Mesodermal cell (in vitro differentiated cells): ENCODE measurements around the gene FBN2.
"Not testable (repeated sequence)": the region's sequence is repeated elsewhere in the genome, so short reads cannot be mapped to it uniquely, and the experiment has no call there.

Experiments used
- H3K27ac ChIP-seq: 2 replicates; pipeline ENCODE4 v1.7.0; 2013; ENCODE audit warnings: mild to moderate bottlenecking, low read depth, low read length, moderate library complexity; ENCODE audit not compliant: severe bottlenecking
- H3K36me3 ChIP-seq: 2 replicates; pipeline ENCODE4 v1.7.1; 2013; ENCODE audit warnings: mild to moderate bottlenecking, low read length, moderate library complexity; ENCODE audit not compliant: control insufficient read depth, insufficient read depth
- H3K4me1 ChIP-seq: one replicate; pipeline ENCODE4 v1.7.1; 2013; ENCODE audit warnings: mild to moderate bottlenecking, low read length; ENCODE audit not compliant: insufficient read depth, control insufficient read depth, poor library complexity, severe bottlenecking
- H3K4me3 ChIP-seq: 2 replicates; pipeline ENCODE4 v1.7.0; 2013; ENCODE audit warnings: low read length, control low read depth, mild to moderate bottlenecking; ENCODE audit not compliant: insufficient read depth, poor library complexity, severe bottlenecking; ENCODE audit errors: extremely low read depth
- H3K9me3 ChIP-seq: 2 replicates; pipeline ENCODE4 v1.7.1; 2013; ENCODE audit warnings: mild to moderate bottlenecking, low read length, moderate library complexity; ENCODE audit not compliant: control insufficient read depth
- WGBS, 2 experiments: methylation state at CpG; one replicate each; pipeline ENCODE4 v1.1.5; 2013; ENCODE audit warnings: missing lambda C conversion rate in 2 of 2; ENCODE audit not compliant: insufficient coverage in 2 of 2; 5-methylcytosine and 5-hydroxymethylcytosine counted together

Gene FBN2

DNA sequence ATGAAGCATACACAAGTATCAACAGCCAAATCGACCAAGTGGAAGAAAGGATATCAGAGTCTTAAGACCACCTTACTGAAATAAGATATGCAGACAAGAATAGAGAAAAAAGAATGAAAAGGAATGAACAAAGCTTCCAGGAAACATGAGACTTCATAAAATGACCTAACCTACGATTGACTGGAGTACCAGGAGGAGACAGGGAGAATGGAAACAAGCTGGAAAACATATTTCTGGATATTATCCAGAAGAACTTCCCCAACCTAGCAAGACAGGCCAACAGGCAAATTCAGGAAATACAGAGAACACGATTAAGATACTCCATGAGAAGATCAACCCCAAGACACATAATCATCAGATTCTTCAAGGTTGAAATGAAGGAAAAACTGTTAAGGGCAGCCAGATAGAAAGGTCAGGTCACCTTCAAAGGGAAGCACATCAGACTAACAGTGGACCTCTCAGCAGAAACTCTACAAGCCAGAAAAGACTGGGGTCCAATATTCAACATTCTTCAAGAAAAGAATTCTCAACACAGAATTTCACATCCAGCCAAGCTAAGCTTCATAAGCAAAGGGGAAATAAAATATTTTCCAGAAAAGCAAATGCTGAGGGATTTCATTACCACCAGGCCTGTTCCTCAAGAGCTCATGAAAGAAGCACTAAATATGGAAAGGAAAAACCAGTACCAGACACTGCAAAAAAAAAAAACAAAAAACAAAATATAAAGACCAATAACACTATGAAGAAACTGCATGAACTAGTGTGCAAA is 80.7 kb downstream of the FBN2 start:
- WGBS, 2 experiments: 80 to 100% methylated on average over 1 of the region's 3 CpGs
- H3K9me3 ChIP-seq, H3K4me3 ChIP-seq, H3K4me1 ChIP-seq, H3K27ac ChIP-seq: not testable (repeated sequence)
- H3K36me3 ChIP-seq: peaks cover 41% of the 10 kb centered on the region

DNA sequence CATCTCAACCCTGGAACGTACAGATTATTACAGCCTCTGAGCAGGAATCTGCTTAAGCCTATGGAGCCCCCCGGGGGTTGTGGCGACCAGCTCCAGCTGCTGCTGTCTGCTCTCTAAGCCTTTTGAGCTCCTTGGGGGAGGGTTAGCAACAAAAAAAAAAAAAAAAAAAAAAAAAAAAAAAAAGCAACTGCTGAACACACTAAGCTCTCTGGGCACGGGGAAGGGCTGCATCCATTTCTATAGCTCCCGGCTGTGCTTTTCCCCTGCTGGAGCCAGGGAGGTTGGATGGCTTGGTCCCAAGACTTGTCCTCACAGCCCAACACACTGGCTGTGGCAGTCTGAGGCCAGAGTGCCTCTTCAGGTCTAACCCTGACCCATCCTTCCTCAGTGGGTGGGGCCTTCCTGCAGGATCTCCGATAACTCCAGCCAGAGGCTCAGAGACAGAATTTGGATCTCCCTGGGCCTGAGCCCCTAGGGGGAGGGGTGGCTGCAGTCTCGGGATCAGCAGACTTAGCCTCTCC is 82.1 kb downstream of the FBN2 start:
- WGBS, 2 experiments: 83 to 91% methylated on average over 1 to 5 of the region's 7 CpGs
- H3K27ac ChIP-seq: no peak overlapping the region

DNA sequence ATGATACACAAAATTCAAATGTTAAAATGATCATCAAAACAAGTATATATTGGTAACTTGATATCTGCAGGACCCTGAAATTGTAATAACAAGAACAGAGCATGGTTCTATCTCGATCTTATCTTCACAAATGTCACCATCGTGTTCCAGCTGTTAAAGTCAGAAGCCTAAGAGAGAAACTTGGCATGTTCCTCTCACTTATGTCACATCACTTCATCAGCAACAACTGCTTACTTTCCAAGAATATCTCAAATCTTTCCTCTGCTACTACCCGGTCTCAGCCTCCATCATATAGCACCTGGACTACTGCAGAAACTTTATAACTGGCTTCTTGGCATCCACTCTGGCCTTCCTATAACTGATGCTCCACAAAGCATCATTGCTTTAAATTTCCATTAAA is 84.9 kb downstream of the FBN2 start:
- no peak overlapping the region for H3K27ac ChIP-seq
- WGBS, 2 experiments: 87 to 99% methylated on average over 3 of the region's 3 CpGs

More for the DNA sequence above, 82.1 kb downstream of the FBN2 start:
- H3K9me3 ChIP-seq: peaks cover 4% of the 10 kb centered on the region
- H3K4me3 ChIP-seq: no peak overlapping the region
- peaks cover 38% of the 10 kb centered on the region for H3K36me3 ChIP-seq
- H3K4me1 ChIP-seq: no peaks in the 10 kb centered on the region

DNA sequence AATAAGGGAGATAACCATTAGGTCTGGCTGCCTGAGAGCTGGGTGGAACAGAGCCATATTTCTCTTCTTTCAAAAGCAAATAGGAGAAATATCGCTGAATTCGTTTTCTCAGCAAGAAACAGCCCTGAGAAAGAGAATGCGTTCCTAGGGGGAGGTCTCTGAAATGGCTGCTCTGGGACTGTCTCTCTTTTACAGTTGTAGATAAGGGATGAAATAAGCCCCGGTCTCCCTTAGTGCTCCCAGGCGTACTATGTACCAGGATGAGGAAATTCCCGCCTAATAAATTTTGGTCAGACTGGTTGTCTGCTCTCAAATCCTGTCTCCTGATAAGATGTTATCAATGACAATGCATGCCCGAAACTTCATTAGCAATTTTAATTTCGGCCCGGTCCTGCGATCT is 90.8 kb downstream of the FBN2 start:
- not testable (repeated sequence) for H3K4me3 ChIP-seq, H3K27ac ChIP-seq
- WGBS, 2 experiments: 98 to 100% methylated on average over 5 to 7 of the region's 10 CpGs

More for the DNA sequence above, 84.9 kb downstream of the FBN2 start:
- Histone ChIP-seq H3K4me1 (no peaks in the 10 kb centered on the region), H3K9me3 (peaks cover 4% of the 10 kb centered on the region), H3K4me3 (no peak overlapping the region), H3K36me3 (peaks cover 39% of the 10 kb centered on the region)

DNA sequence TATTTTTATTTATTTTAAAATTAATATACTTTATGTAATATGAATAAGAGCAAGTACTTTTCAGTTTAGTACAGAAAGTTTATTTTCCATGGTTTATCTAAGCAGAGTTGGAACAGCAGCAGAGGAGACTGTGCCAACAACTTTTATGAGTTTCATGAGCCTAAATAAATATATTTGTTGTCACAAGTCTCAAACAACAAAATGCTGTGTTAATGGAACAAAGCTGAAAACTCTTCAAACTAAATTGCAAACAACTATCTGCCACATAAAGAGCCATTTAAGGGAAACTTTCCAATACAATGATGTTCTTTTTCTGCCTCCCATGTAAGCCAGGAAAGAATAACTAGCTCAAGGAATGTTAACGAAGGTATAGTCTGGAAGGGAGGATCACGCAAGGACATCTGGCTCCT is 96.1 kb downstream of the FBN2 start:
- Histone ChIP-seq H3K4me1 (peaks cover 2% of the 10 kb centered on the region), H3K9me3 (no peaks in the 10 kb centered on the region), H3K4me3 (no peak overlapping the region), H3K27ac (no peak overlapping the region), H3K36me3 (peaks cover 32% of the 10 kb centered on the region)
- WGBS, 2 experiments: 71% methylated on average over 1 of the region's 2 CpGs; no CpG with 5 or more reads in 1 of the 2 experiments

More for the DNA sequence above, 90.8 kb downstream of the FBN2 start:
- Histone ChIP-seq H3K36me3 (peaks cover 48% of the 10 kb centered on the region), H3K9me3 (peaks cover 12% of the 10 kb centered on the region)
- H3K4me1 ChIP-seq: not testable (repeated sequence)

DNA sequence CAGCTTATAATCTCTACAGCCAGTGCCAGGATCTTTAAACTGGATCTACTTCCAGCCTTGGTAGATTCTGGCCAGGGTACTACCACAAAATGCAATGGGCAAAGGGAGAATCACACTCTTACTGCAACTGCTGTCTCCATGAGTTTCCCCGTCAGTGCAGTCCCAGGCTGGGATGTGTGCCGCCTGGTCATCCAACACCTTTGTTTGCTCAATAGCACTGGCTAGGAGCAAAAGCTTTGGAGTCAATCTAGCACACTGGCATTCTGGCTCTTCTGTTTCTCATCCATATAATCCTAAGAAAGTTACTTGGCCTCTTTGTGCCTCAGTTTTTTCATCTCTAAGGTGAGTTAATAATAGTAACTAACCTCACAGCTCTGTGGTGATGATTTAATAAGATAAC is 96.9 kb downstream of the FBN2 start:
- WGBS, 2 experiments: 100% methylated on average over 2 of the region's 2 CpGs
- H3K9me3 ChIP-seq: no peaks in the 10 kb centered on the region
- H3K36me3 ChIP-seq: peaks cover 28% of the 10 kb centered on the region
- H3K4me3 ChIP-seq: no peak overlapping the region
- H3K27ac ChIP-seq: no peak overlapping the region
- peaks cover 2% of the 10 kb centered on the region for H3K4me1 ChIP-seq

DNA sequence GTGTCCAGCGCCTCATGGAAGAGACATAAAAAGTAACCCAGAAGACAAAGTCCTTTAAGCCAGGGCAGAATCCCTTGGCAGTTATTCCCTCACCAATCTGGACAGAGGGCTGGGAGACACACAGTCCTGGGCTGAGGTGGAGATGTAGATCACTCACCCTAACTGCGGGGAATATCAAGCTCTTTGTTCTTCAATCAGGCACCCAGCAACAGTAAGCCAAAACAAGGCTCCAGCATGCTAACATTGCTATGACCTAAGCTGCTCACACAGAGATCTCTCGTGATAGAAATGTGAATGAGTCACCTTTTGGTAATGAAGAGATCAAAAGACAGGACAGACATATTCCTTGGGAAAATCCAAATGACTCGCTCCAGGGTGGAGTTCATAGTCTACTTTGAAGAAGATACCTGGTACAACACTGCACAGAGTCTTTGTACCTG is 101.3 kb downstream of the FBN2 start:
- H3K4me1 ChIP-seq: peaks cover 2% of the 10 kb centered on the region
- peaks cover 18% of the 10 kb centered on the region for H3K36me3 ChIP-seq
- H3K9me3 ChIP-seq: no peaks in the 10 kb centered on the region
- 73 to 86% methylated on average over 3 of the region's 4 CpGs for WGBS, 2 experiments
- H3K27ac ChIP-seq: peak overlapping the region; percentile 80
- H3K4me3 ChIP-seq: no peak overlapping the region

DNA sequence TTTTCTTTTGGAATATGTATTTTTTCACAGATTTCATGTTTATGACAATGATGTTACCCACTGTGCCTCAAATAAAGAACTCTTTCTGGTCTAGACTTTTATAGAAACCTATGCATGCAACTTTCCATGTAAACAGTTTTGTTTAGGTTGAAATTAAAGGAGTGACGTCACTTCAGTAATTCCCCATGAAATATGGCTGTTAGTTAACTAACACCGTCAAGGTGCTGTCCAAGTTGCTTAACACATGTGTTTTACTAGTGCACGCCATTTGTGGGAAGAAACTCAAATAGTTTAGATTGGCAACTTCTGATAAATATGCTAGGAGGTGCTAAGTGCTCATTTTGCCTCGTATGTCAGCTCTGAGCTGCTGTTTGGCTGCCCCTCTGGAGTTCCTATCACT is 102.2 kb downstream of the FBN2 start:
- 76 to 92% methylated on average over 3 of the region's 4 CpGs for WGBS, 2 experiments
- H3K4me3 ChIP-seq: no peak overlapping the region
- H3K36me3 ChIP-seq: peaks cover 17% of the 10 kb centered on the region
- peaks cover 2% of the 10 kb centered on the region for H3K4me1 ChIP-seq
- H3K27ac ChIP-seq: no peak overlapping the region
- no peaks in the 10 kb centered on the region for H3K9me3 ChIP-seq

DNA sequence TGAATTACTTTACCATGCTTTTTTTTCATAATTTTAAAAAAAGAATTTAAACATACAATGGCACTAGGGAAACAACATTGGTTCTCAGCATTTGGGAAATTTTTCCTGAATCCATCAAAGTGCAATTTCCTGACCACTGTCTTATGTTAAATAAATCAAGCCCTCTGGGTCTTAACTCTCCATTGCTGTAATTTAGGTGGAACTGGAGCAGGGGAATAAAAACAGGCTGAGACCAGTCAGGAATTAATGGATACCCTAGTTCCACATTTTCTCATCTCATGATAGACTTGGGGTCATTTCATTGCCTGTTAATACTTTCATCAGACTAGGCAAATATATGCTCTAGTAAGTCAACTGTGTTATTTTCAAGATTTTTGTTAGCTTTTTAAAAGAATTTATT is 103.1 kb downstream of the FBN2 start:
- no peak overlapping the region for H3K27ac ChIP-seq
- H3K36me3 ChIP-seq: peaks cover 16% of the 10 kb centered on the region
- H3K9me3 ChIP-seq: no peaks in the 10 kb centered on the region
- H3K4me3 ChIP-seq: no peak overlapping the region
- peaks cover 2% of the 10 kb centered on the region for H3K4me1 ChIP-seq

DNA sequence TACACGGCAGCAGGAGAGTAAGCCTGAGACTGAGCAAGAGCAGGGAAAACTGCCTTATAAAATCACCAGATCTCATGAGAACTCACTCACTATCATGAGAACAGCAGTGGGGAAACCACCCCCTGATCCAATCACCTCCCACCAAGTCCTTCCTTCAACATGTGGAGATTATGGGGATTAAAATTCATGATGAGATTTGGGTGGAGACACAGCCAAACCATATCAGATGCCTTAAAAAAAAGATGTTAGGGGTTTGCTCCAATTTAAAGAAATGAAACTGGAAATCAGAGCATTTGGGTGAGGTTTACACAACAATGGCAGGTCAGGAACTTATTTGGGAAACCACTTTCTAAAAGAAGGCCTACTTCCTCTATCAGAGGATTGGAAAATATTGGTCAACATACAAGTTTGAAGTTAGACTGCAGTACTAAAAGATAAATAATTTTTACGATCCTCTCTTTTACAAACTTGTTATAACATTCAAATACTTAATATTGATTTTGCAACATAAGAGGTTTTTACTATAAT is 105.1 kb downstream of the FBN2 start:
- Histone ChIP-seq H3K4me3 (no peak overlapping the region), H3K9me3 (no peaks in the 10 kb centered on the region), H3K27ac (no peak overlapping the region), H3K4me1 (peaks cover 2% of the 10 kb centered on the region), H3K36me3 (peaks cover 27% of the 10 kb centered on the region)
- WGBS, 2 experiments: 100% methylated on average over 1 of the region's 2 CpGs

DNA sequence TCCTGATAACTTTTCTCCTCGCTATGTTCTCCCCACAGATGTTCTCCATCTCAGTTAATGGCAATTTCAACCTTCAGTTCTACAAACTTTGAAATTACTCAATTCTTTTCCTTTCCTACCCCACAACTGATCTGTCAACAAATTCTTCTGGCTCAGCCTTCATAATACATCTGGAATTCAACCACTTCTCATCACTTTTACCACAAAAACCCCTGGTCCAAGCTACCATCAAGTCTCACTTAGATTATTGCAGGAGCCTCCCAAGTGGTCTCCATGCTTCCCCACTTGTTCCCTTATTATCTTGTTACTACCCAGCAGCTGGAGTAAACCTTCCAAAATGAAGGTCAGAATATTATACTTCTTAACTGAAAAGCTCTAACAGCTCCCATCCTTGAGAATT is 110.1 kb downstream of the FBN2 start:
- 95 to 100% methylated on average over 1 of the region's 1 CpG for WGBS, 2 experiments
- H3K9me3 ChIP-seq: no peaks in the 10 kb centered on the region

More for the DNA sequence above, 110.1 kb downstream of the FBN2 start:
- Histone ChIP-seq H3K36me3 (peaks cover 30% of the 10 kb centered on the region), H3K4me3 (no peak overlapping the region), H3K27ac (no peak overlapping the region), H3K4me1 (no peaks in the 10 kb centered on the region)
